DND-41 (cell line): ENCODE measurements around the gene LAG3.

Experiments used
- ATAC-seq: fragments of 200-7000 bp; cut with Tn5 transposase; 3 replicates; pipeline ENCODE4 v1.9.1; 2021; ENCODE audit warnings: low read depth; ENCODE audit not compliant: insufficient read depth
- DNase-seq: peaks from one replicate; pipeline ENCODE4 v3.0.0-alpha.2; 2020
- H2AFZ ChIP-seq: 2 replicates; pipeline ENCODE4 v1.6.0; 2012; ENCODE audit warnings: low read depth, low read length
- H3K27ac ChIP-seq: 2 replicates; pipeline ENCODE4 v1.5.1; 2012; ENCODE audit warnings: low read length, inconsistent platforms
- H3K27me3 ChIP-seq: fragments of 200-600 bp; sonication (generic); 2 replicates; pipeline ENCODE4 v1.6.0; 2012; ENCODE audit warnings: low read length, mild to moderate bottlenecking, inconsistent platforms; ENCODE audit not compliant: insufficient read depth, poor library complexity
- H3K36me3 ChIP-seq: 2 replicates; pipeline ENCODE4 v1.5.1; 2012; ENCODE audit warnings: low read length, inconsistent platforms; ENCODE audit not compliant: insufficient read depth
- H3K4me1 ChIP-seq: 2 replicates; pipeline ENCODE4 v1.5.1; 2012; ENCODE audit warnings: mild to moderate bottlenecking, low read length; ENCODE audit not compliant: insufficient read depth
- H3K4me2 ChIP-seq: 2 replicates; pipeline ENCODE4 v1.6.0; 2012; ENCODE audit warnings: mild to moderate bottlenecking, moderate library complexity, low read length, inconsistent platforms; ENCODE audit not compliant: insufficient read depth
- H3K4me3 ChIP-seq, 2 experiments: fragments of 200-600 bp in 1 of 2; shearing (Covaris generic) in 1 of 2; 2 replicates each; pipeline ENCODE4 v1.5.1; 2012 to 2016; ENCODE audit warnings: inconsistent platforms in 2 of 2, low read length in 2 of 2, mild to moderate bottlenecking in 2 of 2, low read depth in 1 of 2, moderate library complexity in 1 of 2
- H3K79me2 ChIP-seq: 2 replicates; pipeline ENCODE4 v1.6.0; 2012; ENCODE audit warnings: low read length, inconsistent platforms; ENCODE audit not compliant: insufficient read depth
- H3K9ac ChIP-seq: 2 replicates; pipeline ENCODE4 v1.6.0; 2012; ENCODE audit warnings: low read depth, mild to moderate bottlenecking, inconsistent platforms, low read length, moderate library complexity
- H3K9me3 ChIP-seq: 2 replicates; pipeline ENCODE4 v1.5.1; 2012; ENCODE audit warnings: low read length, moderate library complexity, mild to moderate bottlenecking, inconsistent platforms; ENCODE audit not compliant: insufficient read depth, severe bottlenecking
- H4K20me1 ChIP-seq: 2 replicates; pipeline ENCODE4 v1.6.0; 2012; ENCODE audit warnings: low read length; ENCODE audit not compliant: insufficient read depth
- CTCF ChIP-seq: IDR thresholded peaks from 2 replicates; pipeline ENCODE4 v1.5.1; 2012; ENCODE audit warnings: borderline replicate concordance, low read length, moderate library complexity, mild to moderate bottlenecking; ENCODE audit not compliant: poor library complexity, severe bottlenecking; ENCODE audit errors: extremely low read depth
- EZH2 ChIP-seq: IDR thresholded peaks from 3 replicates; pipeline ENCODE4 v1.6.1; 2012; ENCODE audit warnings: borderline replicate concordance, low read depth, mild to moderate bottlenecking, moderate library complexity, low read length, inconsistent platforms; ENCODE audit not compliant: severe bottlenecking

Gene LAG3

DNA sequence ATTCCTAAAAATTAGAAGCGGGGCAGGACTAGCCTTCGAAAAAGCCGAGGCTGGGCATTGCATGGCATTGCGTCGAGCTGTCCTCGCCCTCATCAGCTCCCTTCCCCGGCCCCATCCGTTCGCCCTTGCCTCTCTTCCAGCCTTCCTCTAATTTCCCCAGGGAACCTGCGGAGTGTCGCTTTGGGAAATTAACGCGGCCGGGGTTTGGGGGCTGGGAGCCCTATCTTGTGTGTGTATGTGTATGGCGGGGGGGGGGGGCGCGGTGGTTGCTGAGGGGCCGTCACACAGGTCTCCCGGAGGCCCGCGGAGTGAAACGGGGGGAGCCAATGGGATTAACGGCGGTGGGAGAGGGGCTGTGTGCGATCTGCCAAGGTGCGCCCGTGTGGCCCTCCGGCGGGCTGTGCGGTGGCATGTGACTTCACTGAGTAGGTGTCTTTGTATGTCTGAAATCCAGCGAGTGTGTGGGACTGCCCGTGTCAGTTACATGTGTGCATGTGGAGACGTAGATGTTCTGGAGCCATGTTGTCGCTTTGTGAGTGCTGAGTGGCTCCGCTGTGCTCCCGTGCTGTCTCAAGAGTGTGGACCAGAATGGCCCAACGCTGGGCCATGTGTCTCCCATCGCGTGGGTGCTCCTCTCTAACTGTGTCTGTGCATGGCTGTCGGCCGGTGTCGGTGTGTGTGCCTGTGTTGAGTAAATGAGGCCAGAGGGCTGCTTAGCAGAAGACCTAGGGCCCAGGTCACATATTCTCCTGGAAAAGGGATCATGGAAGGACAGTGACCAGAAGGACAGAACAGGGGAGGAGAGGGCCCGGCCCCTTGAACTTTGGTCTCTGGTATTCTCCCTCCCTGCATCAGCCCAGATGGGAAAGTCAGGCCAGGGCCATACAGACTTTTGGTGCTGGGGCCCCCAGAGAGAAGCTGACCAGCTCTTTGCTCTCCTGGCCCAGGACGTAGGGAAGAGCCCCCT, 4.7 kb upstream of the LAG3 start:
- Histone ChIP-seq H4K20me1 (peaks cover 11% of the 10 kb centered on the region), H3K9ac (peak overlapping the region; percentile 61), H2AFZ (peak overlapping the region; percentile 80; the same call in 1 of the 2 replicates), H3K9me3 (no peaks in the 10 kb centered on the region), H3K79me2 (no peaks in the 10 kb centered on the region), H3K4me2 (peak overlapping the region; percentile 88), H3K4me3 (peak overlapping the region; percentile 24 to 62; a peak in 3 of 4 replicates), H3K27ac (no peak overlapping the region), H3K4me1 (peaks cover 30% of the 10 kb centered on the region), H3K27me3 (peaks cover 55% of the 10 kb centered on the region), H3K36me3 (no peaks in the 10 kb centered on the region)
- no peak for ATAC-seq
- DNase-seq = no peak
- no peak for TF ChIP-seq CTCF
- peak; percentile 2 for TF ChIP-seq EZH2

DNA sequence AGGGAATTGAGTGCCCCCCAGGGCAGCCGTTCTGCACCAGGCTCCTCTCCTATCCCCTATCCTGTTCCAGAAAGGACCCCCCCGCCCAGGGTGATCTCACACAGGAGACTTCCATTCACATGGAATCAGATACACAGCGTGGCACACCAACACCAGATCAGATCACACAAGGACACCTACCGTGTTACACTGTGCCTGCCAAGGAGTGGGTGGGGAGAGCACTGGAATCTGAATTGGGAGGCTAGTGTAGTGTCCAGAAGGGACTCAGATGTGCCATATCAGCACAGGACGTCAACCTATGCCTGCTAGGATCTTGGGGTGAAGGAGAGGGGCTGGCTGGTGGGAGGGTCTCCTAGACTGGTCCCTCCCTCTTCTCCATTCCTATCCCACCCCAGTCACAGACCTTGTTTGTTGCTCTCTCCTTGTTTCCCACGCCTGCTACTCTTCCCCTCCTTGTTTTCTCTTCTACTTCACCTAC, 3.8 kb upstream of the LAG3 start:
- DNase-seq (no peak), ATAC-seq (no peak)
- H3K27ac ChIP-seq = no peak overlapping the region
- no peaks in the 10 kb centered on the region for H3K36me3 ChIP-seq
- no peaks in the 10 kb centered on the region for H3K9me3 ChIP-seq
- peaks cover 30% of the 10 kb centered on the region for H3K4me1 ChIP-seq
- H4K20me1 ChIP-seq = peaks cover 11% of the 10 kb centered on the region
- H3K4me2 ChIP-seq = no peak overlapping the region
- TF ChIP-seq EZH2 = no peak
- TF ChIP-seq CTCF = no peak
- H2AFZ ChIP-seq = no peak overlapping the region
- no peak overlapping the region for H3K9ac ChIP-seq
- H3K4me3 ChIP-seq = no peak overlapping the region
- no peaks in the 10 kb centered on the region for H3K79me2 ChIP-seq
- peaks cover 51% of the 10 kb centered on the region for H3K27me3 ChIP-seq

GRCh38 chr12:6768990-6769389, 3.3 kb upstream of the LAG3 start:
- Histone ChIP-seq H3K27me3 (peaks cover 46% of the 10 kb centered on the region), H3K27ac (no peak overlapping the region), H3K36me3 (no peaks in the 10 kb centered on the region), H3K4me1 (peaks cover 30% of the 10 kb centered on the region), H4K20me1 (peaks cover 11% of the 10 kb centered on the region), H2AFZ (no peak overlapping the region), H3K9me3 (no peaks in the 10 kb centered on the region), H3K79me2 (no peaks in the 10 kb centered on the region), H3K4me3 (no peak overlapping the region), H3K9ac (no peak overlapping the region), H3K4me2 (no peak overlapping the region)
- ATAC-seq (no peak), DNase-seq (no peak)
- no peak for TF ChIP-seq EZH2
- no peak for TF ChIP-seq CTCF
